HCT116 (cell line): ENCODE measurements around the gene SORL1-AS1.

ENCODE experiments used
- ATAC-seq: fragments of 200-7000 bp; cut with Tn5 transposase; 2 replicates; pipeline ENCODE4 v1.9.1; 2020; ENCODE audit warnings: mild to moderate bottlenecking, moderate library complexity
- BruUV-seq: library from RNA; stranded (reverse); fragments of 400-500 nt; replicated peaks from 2 replicates; lab custom pipeline; 2021; lab: Mats Ljungman, UMichigan
- CTCF ChIA-PET: fragments of 300-600 bp; sonication (Branson Sonifier 250); formaldehyde crosslinking; loops from one replicate; lab custom pipeline; 2021; ENCODE audit warnings: antibody characterized with exemption; lab: Charles Lee
- POLR2A ChIA-PET: fragments of 300-600, 350-600 bp; sonication (Branson Sonifier 250); formaldehyde crosslinking; loops from one replicate; lab custom pipeline; 2021; ENCODE audit warnings: antibody characterized with exemption; lab: Charles Lee
- RAD21 ChIA-PET, 2 experiments: fragments of 300-600 bp; sonication (Branson Sonifier 250); formaldehyde crosslinking; loops; one replicate each; lab custom pipeline; 2023; ENCODE audit warnings: low total read pairs in 2 of 2; ENCODE audit not compliant: uncharacterized antibody in 2 of 2, unreplicated experiment in 2 of 2, low non-redundant PET in 1 of 2; lab: Charles Lee
- DNase-seq: peaks from one replicate; pipeline ENCODE4 v3.0.0-alpha.2; 2010; ENCODE audit warnings: low read depth, low spot score
- H2AFZ ChIP-seq: fragments of 200-600 bp; shearing (Covaris generic), sonication (generic); 2 replicates; pipeline ENCODE4 v1.6.1; 2017; ENCODE audit warnings: low read depth, mixed run types, mixed read lengths, antibody characterized with exemption, low read length; ENCODE audit not compliant: poor library complexity, severe bottlenecking
- H3K27ac ChIP-seq: 2 replicates; pipeline ENCODE4 v1.5.1; 2012; ENCODE audit warnings: low read depth, low read length
- H3K27me3 ChIP-seq: fragments of 200-600 bp; sonication (generic); 2 replicates; pipeline ENCODE4 v1.6.1; 2016; ENCODE audit warnings: mixed run types, low read length, mixed read lengths; ENCODE audit not compliant: insufficient read depth
- H3K36me3 ChIP-seq, 2 experiments: fragments of 200-500 bp in 1 of 2; fragments of 200-600 bp in 1 of 2; sonication (Bioruptor generic) in 1 of 2; sonication (generic) in 1 of 2; 2 replicates each; pipeline versions ENCODE4 v1.5.1 to v1.6.1; 2014 to 2016; ENCODE audit warnings: low read length in 2 of 2, inconsistent platforms in 1 of 2, mixed read lengths in 1 of 2, mixed run types in 1 of 2; ENCODE audit not compliant: insufficient read depth in 2 of 2, control insufficient read depth in 1 of 2
- H3K4me1 ChIP-seq, 2 experiments: fragments of 200-600 bp in 1 of 2; sonication (generic) in 1 of 2; 2 replicates each; pipeline versions ENCODE4 v1.5.1 to v1.6.1; 2012 to 2017; ENCODE audit warnings: low read length in 2 of 2, inconsistent platforms in 1 of 2, mild to moderate bottlenecking in 1 of 2, mixed read lengths in 1 of 2, mixed run types in 1 of 2, moderate library complexity in 1 of 2; ENCODE audit not compliant: insufficient read depth in 2 of 2, control insufficient read depth in 1 of 2
- H3K4me2 ChIP-seq: fragments of 200-600 bp; sonication (generic); 2 replicates; pipeline ENCODE4 v1.6.1; 2017; ENCODE audit warnings: mixed run types, low read length, mixed read lengths
- H3K4me3 ChIP-seq, 2 experiments: fragments of 200-600 bp in 1 of 2; sonication (generic) in 1 of 2; replicated peaks in 1 of 2; 2 replicates each; pipeline ENCODE4 v1.5.1; 2011 to 2016; ENCODE audit warnings: low read length in 2 of 2, control low read depth in 1 of 2, low read depth in 1 of 2, mild to moderate bottlenecking in 1 of 2, mixed read lengths in 1 of 2, mixed run types in 1 of 2
- H3K79me2 ChIP-seq: fragments of 200-600 bp; sonication (generic); 2 replicates; pipeline ENCODE4 v1.6.1; 2017; ENCODE audit warnings: mild to moderate bottlenecking, mixed run types, low read length, moderate library complexity, mixed read lengths; ENCODE audit not compliant: insufficient read depth
- H3K9ac ChIP-seq: fragments of 200-600 bp; sonication (generic); 2 replicates; pipeline ENCODE4 v1.6.1; 2016; ENCODE audit warnings: low read length, mixed read lengths
- H3K9me2 ChIP-seq: fragments of 200-600 bp; sonication (generic), shearing (Covaris generic); 2 replicates; pipeline ENCODE4 v1.6.1; 2017; ENCODE audit warnings: mixed run types, mild to moderate bottlenecking, moderate library complexity; ENCODE audit not compliant: insufficient read depth
- H3K9me3 ChIP-seq, 2 experiments: fragments of 200-500 bp in 1 of 2; fragments of 200-600 bp in 1 of 2; sonication (Bioruptor generic) in 1 of 2; sonication (generic) in 1 of 2; 2 replicates each; pipeline ENCODE4 v1.6.1; 2014 to 2017; ENCODE audit warnings: low read length in 2 of 2, mixed read lengths in 2 of 2, inconsistent platforms in 1 of 2, low read depth in 1 of 2, mild to moderate bottlenecking in 1 of 2, mixed run types in 1 of 2, moderate library complexity in 1 of 2; ENCODE audit not compliant: control insufficient read depth in 1 of 2, insufficient read depth in 1 of 2
- H4K20me1 ChIP-seq: fragments of 200-600 bp; sonication (generic), shearing (Covaris generic); 2 replicates; pipeline ENCODE4 v1.6.1; 2017; ENCODE audit warnings: mixed run types, mild to moderate bottlenecking, moderate library complexity; ENCODE audit not compliant: insufficient read depth
- ATF3 ChIP-seq: IDR thresholded peaks from 2 replicates; pipeline ENCODE4 v1.6.1; 2012
- CEBPB ChIP-seq: IDR thresholded peaks from 2 replicates; pipeline ENCODE4 v1.6.1; 2012; ENCODE audit warnings: low read depth
- CTCF ChIP-seq, 3 experiments: fragments of 200-600 bp in 1 of 3; sonication (generic) in 1 of 3; IDR thresholded peaks in 2 of 3; conservative IDR thresholded peaks in 1 of 3; 2 replicates each; pipeline ENCODE4 v1.5.1; 2012 to 2017; ENCODE audit warnings: low read depth in 2 of 3, low read length in 2 of 3, antibody characterized with exemption in 1 of 3, borderline replicate concordance in 1 of 3, control low read depth in 1 of 3, mild to moderate bottlenecking in 1 of 3, mixed read lengths in 1 of 3, mixed run types in 1 of 3, moderate library complexity in 1 of 3; ENCODE audit not compliant: insufficient read depth in 1 of 3
- EZH2phosphoT487 ChIP-seq: fragments of 200-600 bp; IDR thresholded peaks from 2 replicates; pipeline ENCODE4 v1.6.1; 2018; ENCODE audit warnings: antibody characterized with exemption, borderline replicate concordance
- FOSL1 ChIP-seq: IDR thresholded peaks from 2 replicates; pipeline ENCODE4 v1.6.1; 2012; ENCODE audit warnings: low read depth
- JUND ChIP-seq: IDR thresholded peaks from 2 replicates; pipeline ENCODE4 v1.6.1; 2012
- POLR2A ChIP-seq: IDR thresholded peaks from 2 replicates; pipeline ENCODE4 v1.7.0; 2011; ENCODE audit warnings: borderline replicate concordance; ENCODE audit not compliant: insufficient read depth, insufficient read length; ENCODE audit errors: extremely low read depth
- RAD21 ChIP-seq: IDR thresholded peaks from 2 replicates; pipeline ENCODE4 v1.6.1; 2012; ENCODE audit warnings: low read depth, mild to moderate bottlenecking
- SIN3A ChIP-seq: IDR thresholded peaks from 2 replicates; pipeline ENCODE4 v1.6.1; 2012; ENCODE audit warnings: low read depth
- TCF7L2 ChIP-seq: IDR thresholded peaks from 2 replicates; pipeline ENCODE4 v1.7.0; 2011; ENCODE audit warnings: borderline replicate concordance, inconsistent platforms; ENCODE audit not compliant: insufficient read depth, insufficient read length; ENCODE audit errors: extremely low read depth
- YY1 ChIP-seq: IDR thresholded peaks from 2 replicates; pipeline ENCODE4 v1.6.1; 2011; ENCODE audit warnings: low read length, low read depth, moderate library complexity, mild to moderate bottlenecking; ENCODE audit not compliant: insufficient replicate concordance; ENCODE audit errors: extremely low read depth
- ZFX ChIP-seq: fragments of 450-650 bp; IDR thresholded peaks from 2 replicates; pipeline ENCODE4 v1.6.1; 2017
- ZNF274 ChIP-seq: fragments of 200-500 bp; sonication (Bioruptor generic); IDR thresholded peaks from 2 replicates; pipeline ENCODE4 v1.6.1; 2014; ENCODE audit warnings: mild to moderate bottlenecking, low read depth, low read length, inconsistent platforms
- intact Hi-C: fragments of 100-400 bp; cut with micrococcal nuclease; formaldehyde crosslinking; loops from 2 replicates; pipeline ENCODE4 v1.10.0; 2022

The SORL1-AS1 gene

GRCh38 chr11:121420398-121420797 is 32.4 kb downstream of the SORL1-AS1 start:
- POLR2A ChIA-PET = no interaction called here

More at GRCh38 chr11:121420398-121420797, 32.4 kb downstream of the SORL1-AS1 start:
- no peaks in the 10 kb centered on the region for H3K36me3 ChIP-seq
- no peak overlapping the region for H3K9ac ChIP-seq
- no peak overlapping the region for H3K27ac ChIP-seq
- no peak overlapping the region for H3K4me2 ChIP-seq
- no peak overlapping the region for H2AFZ ChIP-seq
- TF ChIP-seq ZFX (no peak), POLR2A (no peak), CEBPB (no peak), RAD21 (no peak), FOSL1 (no peak), TCF7L2 (no peak), SIN3A (no peak), CTCF (IDR thresholded peaks at IDR 0.05 in 2 of 3, conservative IDR thresholded peaks at IDR 0.05 in 1 of 3; ENCODE audit: borderline replicate concordance in 1 of 3, insufficient read depth in 1 of 3, low read depth in 2 of 3, low read length in 2 of 3) (no peak), ATF3 (no peak), EZH2phosphoT487 (no peak), YY1 (no peak), JUND (no peak), ZNF274 (no peak)
- BruUV-seq = no TSS peak
- no peaks in the 10 kb centered on the region for H3K79me2 ChIP-seq
- no peaks in the 10 kb centered on the region for H3K27me3 ChIP-seq
- H3K4me3 ChIP-seq = no peak overlapping the region
- H3K9me3 ChIP-seq = no peaks in the 10 kb centered on the region
- DNase-seq (no peak), ATAC-seq (no peak)
- ChIA-PET RAD21 (no interaction called here), CTCF (no interaction called here)
- peaks cover 7 to 8% of the 10 kb centered on the region in 2 experiments; a peak in 3 of 4 replicates for H3K4me1 ChIP-seq
- no peaks in the 10 kb centered on the region for H3K9me2 ChIP-seq
- no peaks in the 10 kb centered on the region for H4K20me1 ChIP-seq
- intact Hi-C loops = no loop called here
